Retinal pigment epithelial cell (primary cell): ENCODE data around the gene PRTFDC1.

Source experiments
- DNase-seq: peaks from one replicate; pipeline ENCODE4 v3.0.0-alpha.2; 2010; ENCODE audit warnings: low read depth
- H3K4me3 ChIP-seq: 2 replicates; pipeline ENCODE4 v1.5.1; 2011; ENCODE audit warnings: mild to moderate bottlenecking, low read length, control low read depth, moderate library complexity
- TF ChIP-seq, protein P1 (sequence below): conservative IDR thresholded peaks from 2 replicates; pipeline ENCODE4 v1.5.1; 2011; ENCODE audit warnings: low read depth, low read length, control low read depth, inconsistent platforms

PRTFDC1 gene, protein sequence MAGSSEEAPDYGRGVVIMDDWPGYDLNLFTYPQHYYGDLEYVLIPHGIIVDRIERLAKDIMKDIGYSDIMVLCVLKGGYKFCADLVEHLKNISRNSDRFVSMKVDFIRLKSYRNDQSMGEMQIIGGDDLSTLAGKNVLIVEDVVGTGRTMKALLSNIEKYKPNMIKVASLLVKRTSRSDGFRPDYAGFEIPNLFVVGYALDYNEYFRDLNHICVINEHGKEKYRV

DNA sequence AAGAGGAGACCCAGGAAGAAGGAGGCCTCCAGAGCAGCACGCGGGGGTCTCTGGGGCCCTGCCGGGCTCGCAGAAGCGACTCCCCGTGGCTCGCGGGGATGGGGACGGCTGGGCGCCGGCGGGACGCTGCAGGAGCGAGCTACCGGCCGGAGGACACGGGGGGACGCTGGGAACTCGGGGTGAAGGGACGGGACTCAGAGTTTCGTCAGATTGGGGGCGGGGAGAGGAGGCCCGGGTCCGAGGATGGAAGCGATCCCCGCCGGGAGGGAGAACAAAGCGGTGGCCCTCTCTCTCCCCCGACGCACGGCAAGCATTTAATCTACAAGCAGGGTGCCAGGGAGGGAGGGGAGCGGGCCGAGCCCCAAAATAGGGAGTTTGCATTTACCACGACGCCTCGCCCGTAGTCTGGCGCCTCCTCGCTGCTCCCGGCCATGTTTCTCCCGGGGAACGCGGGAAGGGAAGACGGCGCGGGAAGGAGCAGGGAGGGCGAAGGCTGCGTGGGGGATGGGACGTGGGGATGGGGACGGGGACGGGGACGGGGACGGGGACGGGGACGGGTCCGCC, at the start of gene PRTFDC1:
Gene PRTFDC1, minus strand, starts transcription at position 464 of the 564 bp plus-strand sequence. Its CDS starts 31 bp downstream, at position 433.
- H3K4me3 ChIP-seq, result peak within 1 kb of the TSS; percentile 66
- TF ChIP-seq, protein P1, sequence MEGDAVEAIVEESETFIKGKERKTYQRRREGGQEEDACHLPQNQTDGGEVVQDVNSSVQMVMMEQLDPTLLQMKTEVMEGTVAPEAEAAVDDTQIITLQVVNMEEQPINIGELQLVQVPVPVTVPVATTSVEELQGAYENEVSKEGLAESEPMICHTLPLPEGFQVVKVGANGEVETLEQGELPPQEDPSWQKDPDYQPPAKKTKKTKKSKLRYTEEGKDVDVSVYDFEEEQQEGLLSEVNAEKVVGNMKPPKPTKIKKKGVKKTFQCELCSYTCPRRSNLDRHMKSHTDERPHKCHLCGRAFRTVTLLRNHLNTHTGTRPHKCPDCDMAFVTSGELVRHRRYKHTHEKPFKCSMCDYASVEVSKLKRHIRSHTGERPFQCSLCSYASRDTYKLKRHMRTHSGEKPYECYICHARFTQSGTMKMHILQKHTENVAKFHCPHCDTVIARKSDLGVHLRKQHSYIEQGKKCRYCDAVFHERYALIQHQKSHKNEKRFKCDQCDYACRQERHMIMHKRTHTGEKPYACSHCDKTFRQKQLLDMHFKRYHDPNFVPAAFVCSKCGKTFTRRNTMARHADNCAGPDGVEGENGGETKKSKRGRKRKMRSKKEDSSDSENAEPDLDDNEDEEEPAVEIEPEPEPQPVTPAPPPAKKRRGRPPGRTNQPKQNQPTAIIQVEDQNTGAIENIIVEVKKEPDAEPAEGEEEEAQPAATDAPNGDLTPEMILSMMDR, result peak; percentile 21
- DNase-seq, result no peak

DNA sequence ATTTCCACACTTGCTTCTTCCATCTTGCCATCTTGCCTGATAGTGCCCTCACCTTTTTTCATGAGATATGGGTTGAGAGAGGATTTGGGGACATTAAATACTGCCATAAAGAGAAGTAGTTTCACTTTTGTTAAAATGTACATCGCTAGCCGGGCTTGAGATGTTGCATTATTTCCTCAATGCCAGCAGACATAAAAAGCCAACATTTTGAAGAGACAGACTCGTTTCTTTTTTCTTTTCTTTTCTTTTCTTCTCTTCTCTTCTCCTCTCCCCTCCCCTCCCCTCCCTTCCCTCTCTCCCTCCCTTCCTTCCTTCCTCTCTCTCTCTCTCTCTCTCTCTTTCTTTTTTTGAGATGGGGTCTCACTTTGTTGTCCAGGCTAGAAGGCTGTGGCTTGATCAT, 45.6 kb upstream of the PRTFDC1 start:
- DNase-seq, result no peak
- TF ChIP-seq, protein P1, result no peak
- H3K4me3 ChIP-seq, result no peak overlapping the region

DNA sequence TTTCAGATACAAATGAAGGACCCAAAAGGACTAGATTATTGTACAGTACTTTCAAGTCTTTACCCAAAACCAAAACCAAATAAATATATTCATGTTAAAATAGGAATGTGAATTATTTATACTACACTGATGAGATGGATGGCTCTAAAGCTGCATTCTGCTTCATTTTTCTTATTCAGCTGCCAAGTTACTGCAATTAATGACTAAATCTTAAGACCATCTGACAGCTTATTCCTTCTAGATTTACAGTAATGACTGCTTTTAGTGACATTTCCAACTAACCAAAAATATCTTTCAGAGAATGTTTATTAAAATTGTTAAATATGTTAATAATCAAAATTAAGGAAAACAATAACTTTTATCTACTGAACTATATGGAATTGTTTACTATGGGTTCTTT, 42.7 kb upstream of the PRTFDC1 start:
- no peak for DNase-seq
- H3K4me3 ChIP-seq, result no peak overlapping the region
- TF ChIP-seq, protein P1, result no peak

DNA sequence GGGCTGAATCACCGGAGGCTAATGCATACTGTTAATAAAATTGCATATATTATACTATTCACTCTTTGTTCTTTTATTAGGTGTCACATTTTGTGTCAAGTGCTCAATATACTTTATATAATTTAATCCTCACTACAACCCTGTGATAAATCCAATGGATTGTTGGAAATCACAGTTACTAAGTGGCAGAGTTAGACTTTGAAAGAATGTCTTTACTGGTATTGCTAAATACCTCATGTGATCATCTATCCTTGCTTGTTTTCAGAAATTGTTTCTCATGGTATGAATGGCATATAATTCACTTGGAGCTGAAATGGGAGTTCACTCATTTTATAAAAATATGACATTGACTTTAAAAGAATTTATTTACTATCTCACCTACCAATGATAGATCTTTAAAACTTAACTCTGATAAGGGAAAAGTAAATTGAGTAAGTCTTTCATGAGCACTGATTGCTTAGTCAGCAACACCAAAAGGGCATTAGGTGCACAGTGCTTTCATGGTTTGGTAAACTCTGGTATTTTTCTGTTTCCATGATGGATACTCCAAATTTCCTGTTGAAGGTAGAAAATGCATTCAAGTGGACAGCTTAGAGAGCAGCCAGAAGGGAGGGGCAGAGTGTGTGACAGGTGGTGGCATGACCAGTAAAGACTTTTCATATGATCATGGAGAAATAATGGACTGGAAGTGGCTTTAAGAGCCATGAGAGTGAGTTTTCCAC, 41.0 kb upstream of the PRTFDC1 start:
- DNase-seq, result no peak
- TF ChIP-seq, protein P1, result no peak

DNA sequence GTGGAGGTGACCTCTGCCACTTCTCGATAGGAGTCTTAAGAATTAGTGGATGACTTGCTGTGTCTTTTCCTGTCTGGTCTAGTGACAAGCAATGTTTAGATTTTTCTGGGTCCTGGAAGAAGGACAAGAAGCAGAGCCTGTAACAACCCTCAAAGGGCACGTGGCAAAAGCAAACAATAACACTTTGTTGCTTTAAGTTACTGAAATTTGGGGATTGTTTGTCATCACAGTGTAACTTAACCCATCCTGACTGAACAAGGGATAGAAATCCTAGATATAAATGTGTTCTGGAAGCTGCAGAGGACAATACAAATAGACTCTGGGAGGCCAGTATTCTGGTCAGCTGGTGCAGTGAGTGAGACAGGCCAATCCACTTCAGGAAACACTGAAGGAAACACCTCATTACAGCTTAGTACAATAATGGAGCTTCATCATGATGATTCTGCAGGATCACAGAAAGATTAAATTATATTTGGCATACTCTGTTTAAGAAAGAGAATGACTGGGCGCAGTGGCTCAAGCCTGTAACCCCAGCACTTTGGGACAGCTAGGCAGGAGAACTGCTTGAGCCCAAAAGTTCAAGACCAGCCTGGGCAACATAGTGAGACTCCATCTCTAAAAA, 40.2 kb upstream of the PRTFDC1 start:
- H3K4me3 ChIP-seq, result no peak overlapping the region
- TF ChIP-seq, protein P1, result no peak
- DNase-seq, result no peak

More for the DNA sequence above, 41.0 kb upstream of the PRTFDC1 start:
- no peak overlapping the region for H3K4me3 ChIP-seq

DNA sequence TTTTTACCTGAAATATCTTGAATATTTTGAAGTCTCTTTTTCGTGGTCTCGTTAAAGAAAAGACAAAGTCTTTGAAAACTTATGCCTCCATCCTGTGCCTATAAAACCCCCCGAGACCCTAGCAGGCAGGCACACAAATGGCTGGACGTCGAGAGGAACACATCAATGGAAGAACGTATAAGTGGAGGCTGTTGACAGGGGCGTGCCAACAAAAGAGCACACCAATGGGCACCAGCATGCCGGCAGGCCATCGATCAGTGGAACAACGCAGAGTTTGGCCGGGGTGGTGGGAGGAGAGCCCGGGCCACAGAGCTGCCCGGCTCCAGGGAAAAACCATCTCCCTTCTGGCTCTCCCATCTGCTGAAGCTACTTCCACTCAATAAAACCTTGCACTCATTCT, 38.9 kb upstream of the PRTFDC1 start:
- no peak overlapping the region for H3K4me3 ChIP-seq
- TF ChIP-seq, protein P1, result no peak
- no peak for DNase-seq
